HUES6 (cell line): ENCODE results near the gene NCF4.

Source experiments
- H3K27ac ChIP-seq: 2 replicates; pipeline ENCODE4 v1.7.0; 2013; ENCODE audit warnings: low read depth, mild to moderate bottlenecking, low read length, inconsistent platforms
- H3K27me3 ChIP-seq: 2 replicates; pipeline ENCODE4 v1.6.1; 2013; ENCODE audit warnings: low read length; ENCODE audit not compliant: control insufficient read depth, insufficient read depth
- H3K36me3 ChIP-seq: 2 replicates; pipeline ENCODE4 v1.6.1; 2013; ENCODE audit warnings: low read length; ENCODE audit not compliant: control insufficient read depth, insufficient read depth
- H3K4me1 ChIP-seq: 2 replicates; pipeline ENCODE4 v1.6.1; 2013; ENCODE audit warnings: low read length; ENCODE audit not compliant: control insufficient read depth, insufficient read depth
- H3K4me3 ChIP-seq: 2 replicates; pipeline ENCODE4 v1.5.1; 2013; ENCODE audit warnings: low read depth, low read length
- H3K9ac ChIP-seq: one replicate; pipeline ENCODE4 v1.6.1; 2013; ENCODE audit warnings: mild to moderate bottlenecking, low read length
- H3K9me3 ChIP-seq: 2 replicates; pipeline ENCODE4 v1.6.1; 2013; ENCODE audit warnings: low read depth, low read length; ENCODE audit not compliant: control insufficient read depth, insufficient read depth

Gene NCF4

DNA sequence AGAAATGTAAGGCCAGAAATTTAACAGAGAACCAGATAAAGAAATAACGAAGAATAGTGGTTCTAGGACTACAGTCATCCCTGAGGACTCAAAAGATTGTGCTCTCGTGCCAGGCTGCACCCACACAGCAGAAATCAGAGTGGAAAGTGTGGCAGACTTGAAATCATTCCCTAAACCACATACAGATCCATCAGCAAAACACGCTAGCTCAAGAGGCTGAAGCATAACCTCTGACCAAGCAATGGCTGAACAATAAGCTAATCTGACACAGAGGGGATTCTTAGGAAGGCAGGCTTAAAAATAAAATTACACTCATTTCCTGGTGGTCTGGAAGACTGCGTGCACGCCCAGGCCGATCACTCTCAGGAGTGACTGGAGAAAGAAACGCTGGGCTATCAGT lies 19.0 kb downstream of the NCF4 start:
- Histone ChIP-seq H3K27me3 (0 out of 2 replicates have a peak, but pooled peaks cover 3% of the 10 kb centered on the region), H3K4me1 (peaks cover 4% of the 10 kb centered on the region; the same call in 1 of the 2 replicates), H3K27ac (no peak overlapping the region), H3K36me3 (no peaks in the 10 kb centered on the region), H3K9me3 (peaks cover 5% of the 10 kb centered on the region; the same call in 1 of the 2 replicates), H3K9ac (no peak overlapping the region), H3K4me3 (no peak overlapping the region)

DNA sequence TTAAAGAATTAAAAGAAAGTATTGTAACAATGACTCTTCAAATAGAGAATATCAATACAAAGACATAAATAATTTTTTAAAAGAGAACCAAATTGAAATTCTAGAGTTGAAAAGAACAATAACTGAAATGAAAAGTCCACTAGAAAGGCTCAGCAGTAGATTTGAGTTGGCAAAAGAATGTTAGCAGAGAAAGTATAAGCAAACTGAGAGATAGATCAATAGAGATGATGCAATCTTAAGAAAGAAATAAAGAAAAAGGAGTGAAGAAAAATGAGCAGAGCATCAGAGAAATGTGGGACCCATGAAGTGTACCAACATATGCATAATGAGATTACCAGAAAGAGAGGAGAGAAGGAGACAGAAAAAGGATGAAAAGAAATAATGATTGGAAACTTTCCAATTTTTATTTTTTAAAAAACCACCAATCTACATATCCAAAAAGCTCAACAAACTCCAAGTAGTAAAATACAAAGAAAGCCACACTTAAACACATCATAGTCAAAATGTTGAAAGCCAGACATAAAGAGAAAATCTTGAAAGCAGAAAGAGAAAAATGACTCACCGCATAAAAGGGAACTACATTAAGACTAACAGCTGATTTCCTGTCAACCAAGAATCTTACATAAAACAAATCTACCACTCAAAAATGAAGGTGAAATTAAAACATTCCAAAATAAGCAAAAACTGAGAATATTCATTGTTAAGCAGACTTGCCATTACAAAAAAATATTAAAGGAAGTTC lies 20.9 kb downstream of the NCF4 start:
- Histone ChIP-seq H3K27ac (no peak overlapping the region), H3K27me3 (0 out of 2 replicates have a peak, but pooled peaks cover 3% of the 10 kb centered on the region)

DNA sequence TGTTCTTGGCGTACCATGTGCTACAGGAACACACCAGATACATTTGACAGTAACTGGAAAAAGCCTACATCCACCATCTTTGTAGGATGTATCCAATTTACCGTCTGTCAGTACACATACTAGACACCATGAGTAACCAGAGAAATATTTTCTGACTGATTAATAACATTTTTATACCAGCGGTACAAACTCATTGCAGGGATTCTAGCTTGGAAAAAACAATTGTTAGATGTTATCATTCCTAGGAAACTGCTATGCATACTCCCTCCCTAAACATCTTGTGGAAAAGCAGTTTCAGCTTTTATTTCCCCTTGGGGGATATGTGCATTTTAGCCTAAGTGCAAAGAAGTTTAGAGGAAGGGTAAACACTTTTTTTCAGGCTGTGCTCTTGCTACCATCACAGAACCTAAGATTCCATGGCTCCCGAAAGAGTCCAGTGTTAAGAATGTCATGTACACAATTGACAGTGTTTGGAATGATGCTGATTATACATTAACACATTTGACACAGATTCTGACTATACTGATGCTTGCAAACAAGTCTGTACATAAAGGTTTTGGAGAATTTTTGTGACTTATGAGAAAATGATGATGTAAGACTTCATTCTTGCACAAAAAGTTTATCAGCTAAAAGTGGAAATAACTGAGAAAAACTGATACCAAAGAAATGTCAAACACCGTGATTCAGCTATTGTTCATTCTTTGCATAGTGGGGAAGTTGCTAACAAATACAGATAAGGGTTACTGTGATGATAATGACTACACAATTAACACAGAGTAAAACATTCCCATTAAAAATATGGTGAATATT lies 23.7 kb downstream of the NCF4 start:
- Histone ChIP-seq H3K4me3 (no peak overlapping the region), H3K4me1 (no peaks in the 10 kb centered on the region; the same call in 1 of the 2 replicates), H3K9ac (no peak overlapping the region), H3K27me3 (no peaks in the 10 kb centered on the region), H3K27ac (no peak overlapping the region), H3K9me3 (peaks cover 10% of the 10 kb centered on the region; the same call in 1 of the 2 replicates), H3K36me3 (no peaks in the 10 kb centered on the region)

More for the DNA sequence above, 20.9 kb downstream of the NCF4 start:
- H3K36me3 ChIP-seq, result no peaks in the 10 kb centered on the region
- peaks cover 5% of the 10 kb centered on the region; the same call in 1 of the 2 replicates for H3K9me3 ChIP-seq
- H3K4me1 ChIP-seq, result peaks cover 4% of the 10 kb centered on the region; the same call in 1 of the 2 replicates
- no peak overlapping the region for H3K9ac ChIP-seq
- H3K4me3 ChIP-seq, result no peak overlapping the region

DNA sequence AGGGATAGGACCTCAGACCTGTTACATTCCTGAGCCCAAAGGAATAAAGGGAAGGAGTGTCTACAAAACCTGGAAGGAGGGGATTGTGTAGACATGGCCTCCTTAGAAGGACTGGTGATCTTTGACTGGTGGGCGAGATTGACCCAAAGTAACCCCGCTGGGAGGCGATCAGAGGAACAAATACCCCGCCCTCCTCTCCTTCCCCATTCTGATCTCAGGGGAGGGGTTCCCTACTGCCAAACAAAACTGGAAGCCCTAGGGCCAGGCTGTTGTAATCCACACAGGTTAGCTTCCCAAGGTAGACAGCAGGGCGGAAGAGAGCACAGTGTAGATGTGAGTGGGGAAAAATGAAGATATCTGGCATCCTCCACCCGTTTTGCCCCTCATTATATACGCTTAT lies 24.7 kb downstream of the NCF4 start:
- Histone ChIP-seq H3K4me1 (no peaks in the 10 kb centered on the region; the same call in 1 of the 2 replicates), H3K4me3 (no peak overlapping the region), H3K36me3 (no peaks in the 10 kb centered on the region), H3K27ac (no peak overlapping the region), H3K9me3 (peaks cover 10% of the 10 kb centered on the region; the same call in 1 of the 2 replicates), H3K9ac (no peak overlapping the region), H3K27me3 (no peaks in the 10 kb centered on the region)

DNA sequence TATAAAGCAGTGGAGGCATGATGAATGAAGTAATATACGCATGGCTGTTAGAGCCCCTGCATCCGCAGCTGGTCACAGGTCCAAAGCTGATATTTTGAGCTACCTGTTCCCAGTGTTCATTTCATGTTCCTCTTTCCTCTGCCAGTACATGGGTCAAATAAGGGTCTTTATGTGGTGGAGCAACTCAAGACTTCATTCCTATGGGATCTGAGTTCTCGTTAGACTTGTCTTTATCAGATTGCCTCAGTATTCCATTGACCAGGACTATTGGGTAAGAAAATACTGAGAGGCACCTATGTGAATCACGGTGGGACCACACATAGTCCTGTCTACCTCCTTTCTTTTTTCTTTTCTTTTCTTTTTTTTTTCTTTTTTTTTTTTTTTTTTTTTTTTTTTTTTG lies 25.2 kb downstream of the NCF4 start:
- Histone ChIP-seq H3K9me3 (peaks cover 10% of the 10 kb centered on the region; the same call in 1 of the 2 replicates), H3K9ac (no peak overlapping the region), H3K4me3 (no peak overlapping the region), H3K27me3 (no peaks in the 10 kb centered on the region), H3K27ac (no peak overlapping the region), H3K36me3 (no peaks in the 10 kb centered on the region), H3K4me1 (no peaks in the 10 kb centered on the region; the same call in 1 of the 2 replicates)

DNA sequence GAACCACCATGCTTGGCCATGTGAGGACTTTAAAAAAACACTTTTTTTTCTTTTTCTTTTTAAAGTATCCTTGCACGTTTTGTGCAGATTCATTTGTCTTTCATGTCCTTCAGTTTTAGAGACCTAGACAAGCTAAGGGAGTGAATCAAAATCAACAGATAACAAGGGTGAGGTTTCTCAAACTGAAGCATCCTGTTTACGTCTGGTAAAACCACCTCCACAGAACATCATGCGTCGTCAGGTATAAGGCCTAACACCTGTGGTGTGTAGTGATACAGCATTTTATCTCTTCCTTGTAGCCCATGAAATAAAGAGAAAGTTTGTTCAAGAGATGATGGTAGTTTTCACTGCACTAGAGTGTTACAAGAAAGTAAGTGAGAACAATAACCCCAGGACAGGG lies 26.4 kb downstream of the NCF4 start:
- no peak overlapping the region for H3K9ac ChIP-seq
- H3K27me3 ChIP-seq, result no peaks in the 10 kb centered on the region
- no peak overlapping the region for H3K4me3 ChIP-seq
- no peak overlapping the region for H3K27ac ChIP-seq
- H3K4me1 ChIP-seq, result no peaks in the 10 kb centered on the region; the same call in 1 of the 2 replicates
- no peaks in the 10 kb centered on the region for H3K36me3 ChIP-seq
- peaks cover 6% of the 10 kb centered on the region; the same call in 1 of the 2 replicates for H3K9me3 ChIP-seq

DNA sequence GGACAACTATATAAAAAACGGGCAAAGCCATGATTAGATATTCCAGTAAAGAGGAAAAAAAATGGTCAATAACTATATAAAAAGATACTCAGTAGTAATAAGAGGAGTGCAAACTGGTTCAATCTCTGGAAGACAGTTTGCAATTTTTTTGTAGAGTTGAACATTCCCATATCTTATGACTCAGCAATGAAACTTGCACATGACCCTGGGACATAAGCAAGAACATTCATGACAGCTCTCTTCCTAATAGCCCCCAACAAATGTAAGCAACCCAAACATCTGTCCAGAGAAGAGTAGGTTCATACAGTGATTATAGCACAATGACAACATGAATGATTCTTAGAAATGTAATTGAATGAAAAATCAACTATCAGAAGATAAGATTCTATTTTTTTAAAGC lies 30.8 kb downstream of the NCF4 start:
- H3K9me3 ChIP-seq, result peaks cover 20% of the 10 kb centered on the region
- H3K4me1 ChIP-seq, result no peaks in the 10 kb centered on the region
- H3K27me3 ChIP-seq, result no peaks in the 10 kb centered on the region
- H3K27ac ChIP-seq, result no peak overlapping the region
- no peak overlapping the region for H3K9ac ChIP-seq
- H3K36me3 ChIP-seq, result no peaks in the 10 kb centered on the region
- no peak overlapping the region for H3K4me3 ChIP-seq

DNA sequence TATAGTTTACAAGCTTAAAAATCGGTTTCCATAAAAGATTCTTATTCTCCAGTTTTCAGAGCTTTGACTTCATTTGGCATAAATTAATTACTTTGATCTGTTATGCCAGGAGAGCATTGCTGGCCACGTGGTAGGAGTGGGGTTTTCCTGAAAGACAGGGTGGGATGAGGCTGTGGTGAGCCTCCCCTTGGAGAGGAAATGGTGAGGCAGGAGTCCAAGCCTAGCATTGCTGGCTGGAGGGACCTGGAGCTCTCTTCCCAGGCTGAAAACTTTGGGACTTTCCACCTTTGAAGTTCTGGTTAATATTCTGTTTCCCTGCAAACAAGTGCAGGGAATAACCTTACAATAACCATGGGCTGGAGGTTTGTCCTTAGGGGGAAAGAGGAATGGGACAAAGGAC lies 31.5 kb downstream of the NCF4 start:
- no peaks in the 10 kb centered on the region for H3K4me1 ChIP-seq
- H3K27me3 ChIP-seq, result no peaks in the 10 kb centered on the region
- no peak overlapping the region for H3K27ac ChIP-seq
- peaks cover 20% of the 10 kb centered on the region for H3K9me3 ChIP-seq
- no peak overlapping the region for H3K4me3 ChIP-seq
- no peaks in the 10 kb centered on the region for H3K36me3 ChIP-seq
- no peak overlapping the region for H3K9ac ChIP-seq

DNA sequence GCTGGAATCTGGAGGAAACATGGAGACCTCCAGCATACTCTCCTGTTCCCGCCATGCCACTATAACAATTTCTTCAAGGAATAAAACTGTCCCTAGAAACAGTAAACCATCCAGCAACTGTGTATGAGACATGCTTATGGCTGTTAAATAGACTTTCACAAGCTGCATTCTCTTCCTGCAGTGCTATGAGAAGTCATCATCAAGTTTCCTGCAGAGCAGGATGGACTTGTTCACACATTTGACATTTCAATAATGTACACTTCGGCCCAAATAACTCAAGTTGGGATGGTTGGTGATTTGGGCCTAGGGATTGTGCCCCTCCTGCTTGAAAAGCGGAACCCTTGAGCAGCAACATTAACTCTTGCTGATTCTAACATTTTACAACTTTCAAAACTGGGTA lies 32.5 kb downstream of the NCF4 start:
- no peak overlapping the region for H3K9ac ChIP-seq
- H3K4me3 ChIP-seq, result no peak overlapping the region
- no peaks in the 10 kb centered on the region for H3K4me1 ChIP-seq
- peaks cover 20% of the 10 kb centered on the region for H3K9me3 ChIP-seq
- no peak overlapping the region for H3K27ac ChIP-seq
- no peaks in the 10 kb centered on the region for H3K27me3 ChIP-seq
- no peaks in the 10 kb centered on the region for H3K36me3 ChIP-seq

DNA sequence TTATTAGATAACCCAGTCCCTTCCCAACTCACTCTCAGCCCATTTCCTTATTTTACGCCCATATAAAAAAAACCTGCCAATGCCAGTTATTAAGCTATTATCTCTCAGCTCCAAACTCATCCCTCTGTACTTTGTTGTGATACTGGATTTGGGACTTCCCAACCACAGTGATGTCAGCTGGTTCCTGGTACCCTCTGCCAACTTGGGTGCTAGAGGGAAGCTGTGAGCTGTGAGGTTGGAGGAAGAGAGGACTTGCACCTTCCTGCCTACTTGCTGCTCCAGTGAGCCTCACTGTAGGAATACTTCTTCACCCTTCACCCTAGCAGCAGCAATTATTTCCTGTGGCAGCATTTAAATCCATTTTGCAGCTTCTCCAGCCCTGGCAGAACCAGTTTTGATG lies 33.5 kb downstream of the NCF4 start:
- H3K4me1 ChIP-seq, result no peaks in the 10 kb centered on the region
- H3K9ac ChIP-seq, result no peak overlapping the region
- peaks cover 3% of the 10 kb centered on the region; the same call in 1 of the 2 replicates for H3K27me3 ChIP-seq
- H3K27ac ChIP-seq, result no peak overlapping the region
- peaks cover 17% of the 10 kb centered on the region for H3K9me3 ChIP-seq
- H3K4me3 ChIP-seq, result no peak overlapping the region
- H3K36me3 ChIP-seq, result no peaks in the 10 kb centered on the region

DNA sequence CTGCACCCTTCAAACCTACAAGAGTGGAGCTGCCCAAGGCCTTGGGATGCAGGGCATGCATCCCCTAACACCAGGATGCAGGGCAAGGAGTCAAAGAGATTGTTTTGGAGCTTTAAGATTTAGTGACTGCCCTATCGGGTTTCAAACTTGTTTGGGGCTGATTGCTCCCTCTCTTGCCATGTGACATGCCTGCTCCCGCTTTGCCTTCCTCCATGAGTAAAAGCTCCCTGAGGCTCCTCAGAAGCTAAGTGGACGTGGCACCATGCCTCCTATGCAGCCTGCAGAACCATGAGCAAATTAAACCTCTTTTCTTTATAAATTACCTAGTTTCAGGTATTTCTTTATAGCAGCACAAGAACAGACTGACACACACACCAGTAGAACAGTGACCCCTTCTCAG lies 36.8 kb downstream of the NCF4 start:
- Histone ChIP-seq H3K4me1 (peaks cover 19% of the 10 kb centered on the region), H3K36me3 (no peaks in the 10 kb centered on the region), H3K9me3 (peaks cover 27% of the 10 kb centered on the region), H3K27ac (no peak overlapping the region), H3K27me3 (peaks cover 9% of the 10 kb centered on the region), H3K4me3 (no peak overlapping the region), H3K9ac (no peak overlapping the region)
